GM19351 (cell line): ENCODE data around the gene NPIPA3.
"Not testable (repeated sequence)": the region's sequence is repeated elsewhere in the genome, so short reads cannot be mapped to it uniquely, and the experiment has no call there.

Experiments used
- ATAC-seq: cut with Tn5 transposase; IDR thresholded peaks from one replicate; pipeline ENCODE4 v1.9.1; 2021; ENCODE audit warnings: mild to moderate bottlenecking, moderate library complexity; ENCODE audit not compliant: unreplicated experiment

Gene NPIPA3

DNA sequence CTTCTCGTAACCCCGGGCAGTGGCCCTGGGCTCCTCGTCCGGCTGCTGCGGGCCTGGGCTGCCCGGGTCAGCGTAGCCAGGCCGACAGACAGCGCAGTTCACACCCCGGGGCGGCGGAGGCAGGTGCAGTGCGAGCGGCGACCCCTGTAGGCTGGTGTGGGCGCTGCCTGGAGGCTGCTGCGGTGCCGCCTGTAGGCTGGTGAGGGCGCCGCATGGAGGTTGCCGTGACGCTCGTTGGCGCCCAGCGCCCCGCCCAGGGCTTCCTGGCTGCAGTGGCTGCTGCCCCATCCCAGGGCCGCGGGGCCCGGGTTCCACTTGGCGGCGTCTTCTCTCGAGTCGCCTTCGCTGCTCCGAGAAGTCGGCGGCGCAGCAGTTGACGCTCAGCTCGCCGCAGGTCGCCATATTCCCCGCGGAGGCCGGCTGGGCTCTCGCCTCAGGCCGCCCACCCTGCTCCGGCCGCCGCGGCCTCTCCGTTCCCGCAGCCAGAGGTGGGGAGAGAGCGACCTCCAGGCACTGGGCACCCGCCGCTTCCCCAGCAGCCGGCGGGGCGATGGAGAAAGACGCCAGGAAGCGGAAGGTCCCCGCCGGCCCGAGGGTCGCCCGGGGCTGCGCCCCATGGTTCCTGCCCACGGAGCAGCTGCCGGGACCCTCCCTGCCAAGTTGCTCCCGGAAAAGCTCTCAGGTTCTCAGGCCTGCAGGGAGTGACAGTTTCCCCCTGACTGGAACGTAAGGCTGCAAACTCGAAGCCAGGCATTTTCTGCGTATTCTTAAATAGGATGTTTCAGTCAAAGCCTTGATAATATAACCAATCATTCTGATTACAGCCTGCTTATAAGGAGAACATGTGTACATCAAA is at the start of gene NPIPA3:
Gene NPIPA3, plus strand, starts transcription at position 256 of the 856 bp plus-strand sequence. CDS start 5,533 bp downstream, outside the sequence.
- peak; percentile 97 for ATAC-seq

DNA sequence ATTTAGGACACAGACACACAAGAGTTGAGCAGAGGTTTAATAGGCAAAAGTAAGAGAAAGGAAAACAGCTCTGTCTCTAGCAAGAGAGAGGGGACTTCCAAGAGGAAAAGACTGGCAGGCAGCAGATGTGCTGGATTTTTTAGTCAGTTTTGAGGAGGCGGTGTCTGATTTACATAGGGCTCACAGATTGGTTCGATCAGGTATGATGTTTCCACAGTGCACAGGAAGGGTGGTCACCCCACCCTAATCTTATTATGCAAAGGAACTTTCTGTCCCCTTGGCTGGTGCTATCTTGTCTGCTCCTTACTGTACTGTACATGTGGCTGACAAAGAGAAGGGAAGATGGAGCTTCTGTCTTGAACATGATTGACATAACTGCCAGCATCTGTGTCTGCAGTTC is 45.1 kb upstream of the NPIPA3 start:
- peak; percentile 82 for ATAC-seq

DNA sequence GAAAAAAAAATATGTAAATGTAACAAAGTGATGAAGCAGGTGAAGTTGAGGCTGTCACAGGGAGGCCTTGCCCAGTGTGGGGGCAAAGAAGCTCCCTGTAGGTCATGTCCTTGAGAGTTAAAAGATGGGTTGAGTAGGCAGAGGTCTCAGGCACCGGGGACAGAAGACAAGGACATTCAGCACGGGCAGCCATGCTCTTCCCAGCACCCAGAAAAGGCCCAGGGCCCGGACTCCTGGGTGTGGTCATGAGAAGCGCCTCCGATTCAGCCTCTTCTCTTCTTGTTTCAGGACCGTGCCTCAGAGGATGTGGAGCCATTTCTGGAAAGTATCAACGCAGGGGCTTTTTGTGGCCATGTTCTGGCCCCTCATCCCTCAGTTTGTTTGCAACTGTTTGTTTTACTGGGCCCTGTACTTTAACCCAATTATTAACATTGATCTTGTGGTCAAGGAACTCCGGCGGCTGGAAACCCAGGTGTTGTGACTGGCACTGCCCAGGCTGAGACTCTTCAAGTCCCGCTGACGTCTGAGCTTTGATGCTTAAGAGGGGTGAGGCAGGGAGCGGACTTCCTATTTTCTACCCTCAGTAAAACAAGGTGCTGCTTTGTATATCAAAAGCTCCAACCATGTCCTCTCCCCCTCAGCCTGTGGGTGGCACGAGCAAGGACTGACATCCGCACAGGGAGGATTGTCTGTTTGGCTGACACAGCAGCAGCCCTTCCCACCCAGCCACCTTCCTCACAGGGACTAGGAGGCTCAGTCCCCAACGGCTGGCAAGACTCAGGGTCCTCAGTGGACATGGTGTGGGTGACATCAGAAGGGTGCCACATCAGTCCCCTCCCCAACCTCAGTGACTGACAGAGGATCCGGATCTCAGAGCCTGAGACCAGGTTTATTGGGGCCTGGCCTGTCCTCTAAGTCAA is 35.6 kb upstream of the NPIPA3 start:
- no peak for ATAC-seq

DNA sequence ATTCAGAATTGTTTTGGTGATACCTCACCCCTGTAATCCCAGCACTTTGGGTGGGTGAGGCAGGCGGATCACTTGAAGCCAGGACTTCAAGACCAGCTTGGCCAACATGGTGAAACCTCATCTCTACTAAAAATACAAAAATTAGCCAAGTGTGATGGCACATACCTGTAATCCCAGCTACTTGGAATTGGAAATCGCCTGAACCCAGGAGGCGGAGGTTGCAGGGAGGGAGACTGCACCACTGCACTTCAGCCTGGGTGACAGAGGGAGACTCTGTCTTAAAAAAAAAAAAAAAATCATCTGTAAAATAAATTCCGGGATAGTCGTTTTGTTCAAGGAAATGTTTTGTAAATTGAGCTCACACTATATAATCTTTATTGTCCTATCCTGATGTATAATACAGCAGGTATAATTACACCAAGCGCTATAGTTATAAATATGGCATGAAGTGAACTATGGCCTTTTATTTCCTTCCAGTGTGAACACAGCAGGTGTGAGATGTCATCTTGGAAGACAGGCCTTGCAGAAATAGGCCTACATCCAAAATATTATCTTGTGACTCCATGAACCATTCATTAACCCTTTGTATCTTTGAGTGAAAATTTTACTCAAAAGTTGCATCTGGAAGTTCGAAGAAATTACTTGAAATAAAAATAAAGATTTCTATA is 34.5 kb upstream of the NPIPA3 start:
- ATAC-seq = no peak

DNA sequence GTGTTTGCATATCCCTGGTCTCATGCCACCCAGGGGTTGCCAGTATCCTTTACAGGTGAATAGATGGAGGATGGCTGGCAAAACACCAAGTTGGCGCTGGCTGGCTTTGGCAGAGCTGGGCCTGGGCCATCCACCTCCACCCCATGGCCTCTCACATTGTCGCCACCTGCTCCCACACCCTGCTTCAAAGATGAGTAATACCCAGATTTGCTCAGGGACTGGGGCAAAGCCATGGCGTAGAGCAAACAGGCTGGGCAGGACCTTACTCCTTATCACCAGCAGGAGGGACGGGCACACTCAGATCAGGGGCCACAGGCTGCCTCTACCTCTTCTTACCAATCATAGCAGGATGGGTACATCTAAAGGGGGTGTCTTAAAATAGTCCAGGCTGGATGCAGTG is 33.4 kb upstream of the NPIPA3 start:
- ATAC-seq = no peak

DNA sequence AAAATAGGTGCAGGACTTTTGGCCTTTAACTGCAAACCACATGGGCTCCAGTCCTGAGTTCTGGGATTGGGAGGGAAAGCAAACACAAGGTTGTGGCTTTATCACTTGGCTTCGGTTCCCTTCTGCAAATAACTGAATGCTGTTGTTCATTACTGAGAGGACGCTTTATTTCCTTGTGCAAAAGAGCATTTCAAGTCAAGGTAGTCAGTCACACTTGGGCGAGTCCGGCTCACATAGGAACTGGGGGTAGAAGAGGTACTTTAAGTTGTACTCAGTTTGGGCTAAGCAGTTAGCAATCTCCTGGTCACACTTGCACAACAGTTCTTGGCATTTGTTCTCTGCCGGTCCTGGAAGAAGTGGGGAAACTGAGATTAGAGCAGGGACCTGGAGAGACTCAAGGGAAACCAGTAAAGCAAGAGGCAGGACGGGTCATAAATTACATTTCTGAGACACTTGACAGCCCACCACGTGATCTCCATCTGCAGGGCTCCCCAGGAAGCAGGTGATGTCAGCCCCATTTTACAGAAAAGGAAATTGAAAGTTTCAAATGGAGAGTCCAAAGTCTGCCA is 30.7 kb upstream of the NPIPA3 start:
- ATAC-seq = peak; percentile 81

DNA sequence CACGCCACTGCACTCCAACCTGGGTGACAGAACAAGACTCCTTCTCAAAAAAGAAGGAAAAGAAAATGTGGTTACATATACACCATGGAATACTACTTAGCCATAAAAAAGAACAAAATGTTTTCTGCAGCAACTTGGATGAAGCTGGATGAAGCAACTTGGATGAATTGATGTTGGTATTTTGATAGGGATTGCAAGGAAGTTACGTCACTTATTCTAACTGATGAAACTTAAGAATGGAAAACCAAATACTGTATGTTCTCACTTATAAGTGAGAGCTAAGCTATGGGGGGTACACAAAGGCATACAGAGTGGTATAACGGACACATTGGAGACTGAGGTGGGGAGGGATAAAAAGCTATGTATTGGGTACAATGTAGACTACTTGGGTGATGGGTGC is 26.6 kb upstream of the NPIPA3 start:
- ATAC-seq = no peak

DNA sequence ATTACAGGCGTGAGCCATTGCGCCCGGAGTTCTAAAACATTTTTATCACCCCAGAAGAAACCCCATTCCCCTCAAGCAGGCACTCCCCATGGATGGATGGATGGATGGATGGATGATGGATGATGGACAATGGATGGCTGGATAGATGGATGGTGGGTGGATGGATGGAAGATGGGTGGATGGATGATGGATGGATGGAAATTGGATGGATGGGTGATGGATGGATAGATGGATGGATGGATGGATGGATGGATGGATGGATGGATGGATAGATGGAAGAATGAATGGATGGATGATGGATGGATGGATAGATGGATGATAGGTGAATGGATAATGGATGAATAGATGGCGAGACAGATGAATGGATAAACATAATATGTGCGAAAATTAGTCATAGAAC is 25.6 kb upstream of the NPIPA3 start:
- ATAC-seq = no peak

DNA sequence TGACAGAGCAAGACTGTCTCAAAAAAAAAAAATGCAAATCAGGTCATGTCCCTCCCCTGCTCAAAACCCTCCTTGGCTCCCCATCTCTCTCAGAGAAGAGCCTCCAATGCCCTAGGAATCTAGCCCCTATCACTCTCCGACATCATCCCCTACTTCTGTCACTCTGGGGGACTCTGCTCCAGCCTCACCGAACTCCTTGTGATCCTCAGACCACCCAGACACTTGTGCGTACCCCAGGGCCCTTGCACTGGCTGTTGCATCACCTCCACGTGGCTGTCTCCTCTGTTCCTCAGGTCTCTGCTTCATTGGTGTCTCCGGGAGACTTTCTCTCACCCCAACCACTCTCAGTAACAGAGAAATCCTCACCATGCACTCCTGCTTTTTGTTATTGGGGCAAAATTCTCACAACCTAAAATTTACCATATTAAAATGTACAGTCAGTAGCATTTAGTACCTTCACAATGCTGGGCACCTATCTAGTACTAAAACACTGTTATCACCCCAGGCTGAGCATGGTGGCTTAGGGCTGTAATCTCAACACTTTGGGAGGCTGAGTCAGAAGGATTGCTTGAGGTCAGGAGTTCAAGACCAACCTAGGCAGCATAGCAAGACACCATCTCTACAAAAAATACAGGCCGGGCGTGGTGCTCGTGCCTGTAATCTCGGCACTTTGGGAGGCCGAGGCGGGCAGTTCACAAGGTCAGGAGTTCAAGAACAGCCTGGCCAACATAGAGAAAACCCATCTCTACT is 24.3 kb upstream of the NPIPA3 start:
- no peak for ATAC-seq

DNA sequence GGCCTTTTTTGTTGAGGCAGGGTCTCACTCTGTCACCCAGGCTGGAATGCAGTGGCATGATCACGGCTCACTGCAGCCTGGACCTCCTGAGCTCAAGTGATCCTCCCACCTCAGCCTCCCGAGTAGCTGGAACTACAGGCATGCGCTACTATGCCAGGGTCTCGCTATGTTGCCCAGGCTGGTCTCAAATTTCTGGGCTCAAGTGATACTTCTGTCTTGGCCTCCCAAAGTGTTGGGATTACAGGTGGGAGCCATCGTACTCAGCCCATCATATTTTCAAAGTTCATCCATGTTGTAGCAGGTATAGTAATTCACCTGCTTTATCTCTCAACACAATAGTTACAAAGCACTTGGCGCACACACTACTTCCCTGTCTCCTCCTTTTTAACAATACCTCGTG is 22.8 kb upstream of the NPIPA3 start:
- not testable (repeated sequence) for ATAC-seq

DNA sequence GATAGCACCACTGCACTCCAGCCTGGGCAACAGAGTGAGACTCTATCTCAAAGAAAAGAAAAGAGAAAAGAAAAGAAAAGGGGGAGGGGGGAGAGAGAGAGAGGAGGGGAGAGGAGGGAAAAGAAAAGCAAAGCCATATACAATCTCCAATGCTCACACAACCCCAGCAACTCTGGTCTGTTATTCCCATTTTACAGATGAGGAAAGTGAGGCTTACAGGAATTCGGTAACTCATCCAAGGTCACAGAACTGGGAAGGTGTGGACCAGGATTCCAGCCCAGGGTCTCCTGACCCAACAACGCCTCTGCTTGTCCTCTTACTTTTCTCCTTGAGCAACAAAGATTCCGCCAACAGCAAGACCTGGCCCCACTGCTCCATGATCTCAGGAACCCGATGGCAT is 22.1 kb upstream of the NPIPA3 start:
- no peak for ATAC-seq

DNA sequence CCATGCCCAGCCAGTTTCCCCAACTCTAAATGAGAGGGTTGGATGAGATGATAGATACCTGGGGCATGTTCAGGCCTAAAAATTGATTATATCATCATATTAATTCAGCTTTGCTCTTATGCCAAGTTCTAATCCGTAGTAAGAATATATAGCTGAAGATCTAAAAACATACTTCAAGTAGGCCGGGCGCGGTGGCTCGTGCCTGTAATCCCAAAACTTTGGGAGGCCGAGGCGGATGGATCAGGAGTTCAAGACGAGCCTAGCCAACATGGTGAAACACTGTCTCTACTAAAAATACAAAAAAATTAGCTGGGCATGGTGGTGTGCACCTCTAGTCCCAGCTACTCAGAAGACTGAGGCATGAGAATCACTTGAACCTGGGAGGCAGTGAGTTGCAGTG is 21.1 kb upstream of the NPIPA3 start:
- no peak for ATAC-seq

DNA sequence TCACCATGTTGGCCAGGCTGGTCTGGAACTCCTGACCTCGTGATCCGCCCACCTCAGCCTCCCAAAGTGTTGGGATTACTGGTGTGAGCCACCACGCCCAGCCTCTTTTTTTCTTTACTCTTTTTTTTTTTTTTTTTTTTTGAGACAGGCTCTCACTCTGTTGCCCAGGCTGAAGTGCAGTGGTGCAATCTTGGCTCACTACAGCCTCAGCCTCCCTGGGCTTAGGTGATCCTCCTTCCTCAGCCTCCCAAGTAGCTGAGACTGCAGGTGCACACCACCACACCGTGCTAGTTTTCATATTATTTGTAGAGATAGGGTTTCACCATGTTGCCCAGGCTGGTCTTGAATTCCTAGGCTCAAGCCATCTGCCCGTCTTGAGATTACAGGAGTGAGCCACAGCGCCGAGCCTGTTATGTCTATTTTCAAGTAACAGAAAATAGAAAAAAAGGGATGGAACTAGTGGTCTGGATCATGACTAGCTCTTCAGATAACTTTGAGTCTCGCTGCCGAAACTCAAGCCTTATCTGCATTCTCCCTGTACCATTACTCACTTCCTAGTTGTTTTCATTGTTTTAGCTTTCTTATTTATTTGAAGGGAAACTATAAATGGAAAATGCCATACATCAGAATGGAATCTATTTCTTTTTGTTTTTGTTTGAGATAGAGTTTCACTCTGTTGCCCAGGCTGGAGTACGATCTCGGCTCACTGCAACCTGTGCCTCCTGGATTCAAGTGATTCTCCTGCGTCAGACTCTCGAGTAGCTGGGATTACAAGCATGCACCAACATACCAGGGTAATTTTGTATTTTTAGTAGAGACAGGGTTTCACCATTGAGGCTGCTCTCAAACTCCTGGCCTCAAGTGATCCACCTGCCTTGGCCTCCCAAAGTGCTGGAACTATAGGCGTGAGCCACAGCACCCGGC is 17.1 kb upstream of the NPIPA3 start:
- ATAC-seq = not testable (repeated sequence)

DNA sequence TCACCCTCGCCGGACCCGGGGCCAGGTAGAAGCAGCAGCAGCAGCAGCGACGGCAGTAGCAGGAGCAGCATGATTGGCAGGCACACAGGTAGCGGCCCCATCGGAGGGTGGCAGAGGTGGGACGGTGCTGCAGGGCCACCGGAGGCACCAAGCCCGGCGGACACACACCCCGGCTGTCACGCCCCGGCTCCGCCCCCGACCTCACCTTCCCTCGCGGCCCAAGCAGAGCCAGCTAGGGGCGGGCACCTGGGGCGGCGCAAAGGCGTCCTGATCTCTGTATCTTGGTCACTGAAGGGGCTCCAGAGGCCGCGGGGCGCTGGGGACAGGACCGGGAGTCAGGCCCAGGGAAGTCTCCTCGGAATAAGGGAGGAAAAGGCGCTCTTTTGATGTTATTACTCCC is 9.1 kb upstream of the NPIPA3 start, which contains the start of gene PLA2G10:
Gene PLA2G10, minus strand, starts transcription at position 180 of the 400 bp plus-strand sequence. Its CDS starts 79 bp downstream, at position 101.
- ATAC-seq = not testable (repeated sequence)

DNA sequence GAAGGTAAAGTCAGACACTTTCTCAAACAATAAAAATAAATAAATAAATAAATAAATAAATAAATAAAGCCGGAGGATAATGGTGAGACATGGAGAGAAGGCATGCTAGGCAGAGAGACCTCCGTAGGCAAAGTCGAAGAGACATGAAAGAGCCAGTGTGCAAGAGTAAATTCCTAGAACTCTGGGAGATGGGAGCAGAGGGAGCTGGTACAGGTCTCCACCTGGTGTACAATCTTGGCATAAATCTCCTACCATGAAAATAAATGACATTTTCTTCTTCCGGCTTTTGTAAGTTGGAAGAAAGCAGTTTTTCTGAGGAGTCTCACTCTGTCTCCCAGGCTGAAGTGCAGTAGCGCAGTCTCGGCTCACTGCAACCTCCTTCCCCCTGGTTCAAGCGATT is 1.4 kb upstream of the NPIPA3 start:
- ATAC-seq = not testable (repeated sequence)

DNA sequence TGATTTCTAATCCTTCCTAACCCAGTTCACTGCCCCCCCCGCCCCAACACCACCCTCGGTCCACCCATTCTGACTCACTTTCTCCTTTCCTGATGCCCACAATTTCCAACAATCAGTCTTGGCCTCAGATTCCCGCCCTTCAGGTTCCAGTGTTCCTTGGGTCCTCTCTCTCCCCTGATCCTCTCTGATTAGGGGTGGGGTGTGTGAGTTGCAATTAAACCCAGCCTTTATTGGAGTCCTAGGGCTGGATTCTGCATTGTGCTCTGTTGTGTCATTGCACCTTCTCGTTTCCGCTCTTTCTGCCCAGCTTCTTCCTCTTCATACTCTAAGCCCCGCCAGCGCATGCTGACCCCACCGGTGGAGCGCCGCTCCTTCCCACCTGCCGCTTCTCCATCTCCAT is 539 bp upstream of the NPIPA3 start:
- ATAC-seq = not testable (repeated sequence)

DNA sequence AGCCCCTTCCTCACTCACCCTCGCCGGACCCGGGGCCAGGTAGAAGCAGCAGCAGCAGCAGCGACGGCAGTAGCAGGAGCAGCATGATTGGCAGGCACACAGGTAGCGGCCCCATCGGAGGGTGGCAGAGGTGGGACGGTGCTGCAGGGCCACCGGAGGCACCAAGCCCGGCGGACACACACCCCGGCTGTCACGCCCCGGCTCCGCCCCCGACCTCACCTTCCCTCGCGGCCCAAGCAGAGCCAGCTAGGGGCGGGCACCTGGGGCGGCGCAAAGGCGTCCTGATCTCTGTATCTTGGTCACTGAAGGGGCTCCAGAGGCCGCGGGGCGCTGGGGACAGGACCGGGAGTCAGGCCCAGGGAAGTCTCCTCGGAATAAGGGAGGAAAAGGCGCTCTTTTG is 30.0 kb downstream of the NPIPA3 start:
- ATAC-seq = not testable (repeated sequence)

DNA sequence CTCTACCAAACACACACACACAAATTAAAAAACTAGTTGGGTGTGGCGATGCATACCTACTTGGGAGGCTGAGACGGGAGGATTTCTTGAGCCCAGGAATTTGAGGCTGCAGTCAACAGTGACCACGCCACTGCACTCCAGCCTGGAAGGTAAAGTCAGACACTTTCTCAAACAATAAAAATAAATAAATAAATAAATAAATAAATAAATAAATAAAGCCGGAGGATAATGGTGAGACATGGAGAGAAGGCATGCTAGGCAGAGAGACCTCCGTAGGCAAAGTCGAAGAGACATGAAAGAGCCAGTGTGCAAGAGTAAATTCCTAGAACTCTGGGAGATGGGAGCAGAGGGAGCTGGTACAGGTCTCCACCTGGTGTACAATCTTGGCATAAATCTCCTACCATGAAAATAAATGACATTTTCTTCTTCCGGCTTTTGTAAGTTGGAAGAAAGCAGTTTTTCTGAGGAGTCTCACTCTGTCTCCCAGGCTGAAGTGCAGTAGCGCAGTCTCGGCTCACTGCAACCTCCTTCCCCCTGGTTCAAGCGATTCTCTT is 37.7 kb downstream of the NPIPA3 start:
- not testable (repeated sequence) for ATAC-seq

DNA sequence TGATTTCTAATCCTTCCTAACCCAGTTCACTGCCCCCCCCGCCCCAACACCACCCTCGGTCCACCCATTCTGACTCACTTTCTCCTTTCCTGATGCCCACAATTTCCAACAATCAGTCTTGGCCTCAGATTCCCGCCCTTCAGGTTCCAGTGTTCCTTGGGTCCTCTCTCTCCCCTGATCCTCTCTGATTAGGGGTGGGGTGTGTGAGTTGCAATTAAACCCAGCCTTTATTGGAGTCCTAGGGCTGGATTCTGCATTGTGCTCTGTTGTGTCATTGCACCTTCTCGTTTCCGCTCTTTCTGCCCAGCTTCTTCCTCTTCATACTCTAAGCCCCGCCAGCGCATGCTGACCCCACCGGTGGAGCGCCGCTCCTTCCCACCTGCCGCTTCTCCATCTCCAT is 38.6 kb downstream of the NPIPA3 start:
- peak; percentile 3 for ATAC-seq
